Esophagus squamous epithelium (tissue), 4 donors: Measurements from ENCODE around the gene BMPR2.

Source experiments
- CTCF ChIP-seq, 6 experiments: fragments of 450-650 bp in 4 of 6; fragments of 200-600 bp in 2 of 6; sonication (generic) in 2 of 6; IDR thresholded peaks; one replicate each; pipeline ENCODE4 v1.5.1; 2016 to 2019; ENCODE audit warnings: antibody characterized with exemption in 6 of 6, mild to moderate bottlenecking in 4 of 6, moderate library complexity in 4 of 6
- POLR2A ChIP-seq, 4 donors: fragments of 450-650 bp; IDR thresholded peaks; one replicate each; pipeline ENCODE4 v1.6.1; 2017; ENCODE audit warnings: antibody characterized with exemption in 4 of 4, mild to moderate bottlenecking in 4 of 4, moderate library complexity in 3 of 4

- TF ChIP-seq POLR2A (IDR thresholded peaks at IDR 0.05) (no peak), CTCF (IDR thresholded peaks at IDR 0.05) (no peak)
These were observed 132.6 kb downstream of the BMPR2 start for GRCh38 chr2:202508686-202509085.
